Activated CD4-positive, alpha-beta T cell treated with anti-CD3 and anti-CD28 coated beads, Interleukin-2, amount 50 U/mL, for 48 hours (primary cell): ENCODE measurements around the gene HTRA2.
"Not testable (repeated sequence)": the region's sequence is repeated elsewhere in the genome, so short reads cannot be mapped to it uniquely, and the experiment has no call there.

ENCODE experiments used
- DNase-seq, 2 experiments: peaks; one replicate each; pipeline ENCODE4 v3.0.0-alpha.2; 2020

HTRA2 gene

DNA sequence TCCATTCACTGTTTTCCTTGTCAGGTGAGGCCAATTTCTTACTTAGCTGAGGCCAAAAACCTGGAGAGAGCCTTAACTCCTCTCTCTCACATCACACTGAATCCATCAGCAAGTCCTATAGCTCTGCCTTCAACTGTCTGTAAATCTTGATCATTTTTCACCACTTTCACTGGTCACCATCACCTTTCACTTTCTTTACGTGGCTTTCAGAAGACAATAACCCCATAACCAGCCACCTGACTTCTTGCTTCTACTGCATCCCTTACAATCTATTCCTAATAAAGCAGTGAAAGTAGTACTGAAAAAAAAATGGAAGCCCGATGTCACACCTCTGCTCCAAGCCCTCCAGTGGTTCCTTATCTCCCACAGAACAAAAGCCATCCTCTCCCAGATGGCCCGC is 16.3 kb downstream of the HTRA2 start:
- DNase-seq: no peak

GRCh38 chr2:74548285-74548899 is 18.7 kb downstream of the HTRA2 start:
- no peak for DNase-seq

DNA sequence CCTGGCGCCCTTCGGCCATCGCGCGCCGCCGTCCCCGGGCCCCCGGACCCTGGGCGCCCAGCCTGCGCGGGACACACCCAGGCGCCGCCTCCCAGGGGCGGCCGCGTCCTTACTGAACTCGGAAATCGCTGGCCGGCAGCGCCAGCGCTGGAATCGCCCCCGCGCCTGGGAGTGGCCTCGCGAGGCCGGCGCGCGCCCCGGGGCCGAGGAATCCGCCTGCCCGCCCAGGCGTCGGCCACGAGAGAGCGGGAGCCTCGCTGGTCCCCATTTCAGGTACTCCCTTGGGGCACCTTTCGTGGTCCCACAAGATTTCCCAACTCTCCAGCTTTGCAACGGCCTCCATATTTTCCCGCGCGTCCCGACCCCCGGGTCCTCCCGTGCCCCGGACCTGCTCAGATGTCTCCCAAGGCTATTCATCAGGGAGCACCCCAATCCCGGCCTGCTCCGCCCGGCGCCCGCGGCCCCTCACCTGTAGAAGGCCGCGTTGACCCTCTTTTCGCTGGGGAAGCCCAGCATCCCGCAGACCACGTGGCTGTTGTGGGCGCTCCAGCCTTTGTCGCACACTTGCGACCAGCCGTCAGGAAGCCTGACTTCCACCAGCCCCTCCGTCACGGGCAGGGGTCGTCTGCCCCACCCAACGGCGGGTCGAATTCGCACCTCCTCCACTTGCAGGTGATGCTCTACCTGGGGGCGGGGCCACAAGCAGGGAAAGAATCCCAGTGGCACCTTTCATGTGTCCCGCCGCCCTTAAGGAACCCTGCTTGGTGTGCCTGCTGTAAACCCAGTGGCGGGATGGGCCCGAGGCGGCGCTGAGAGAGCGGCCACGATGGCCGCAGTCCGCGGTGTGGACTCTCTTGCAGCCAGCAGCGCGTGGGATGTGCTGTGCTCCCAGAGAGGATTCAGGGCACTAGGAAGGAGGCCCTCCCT is 19.4 kb downstream of the HTRA2 start:
- DNase-seq: peak; percentile 50 to 56

GRCh38 chr2:74550231-74550630 is 20.5 kb downstream of the HTRA2 start:
- no peak for DNase-seq

DNA sequence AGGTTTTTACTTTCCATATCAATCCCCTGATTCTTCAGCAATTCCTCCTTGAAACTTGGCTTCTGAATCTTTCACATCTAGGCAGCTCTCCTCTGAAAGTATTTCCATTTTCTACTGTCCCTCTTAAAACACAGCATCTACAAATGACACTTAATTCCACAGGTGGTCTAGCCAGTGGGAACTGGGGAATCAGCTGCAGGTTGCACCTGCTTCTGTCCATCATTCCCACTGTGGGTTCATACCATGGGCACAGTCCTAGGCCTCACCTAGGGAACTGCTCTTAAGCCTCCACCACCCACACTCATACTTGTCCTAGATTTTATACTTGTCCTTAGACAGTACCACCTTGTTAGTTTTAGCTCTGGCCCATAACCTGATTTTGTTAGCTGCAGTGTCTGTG is 21.8 kb downstream of the HTRA2 start:
- DNase-seq: no peak

- no peak for DNase-seq
Measured at GRCh38 chr2:74551942-74552913, 22.5 kb downstream of the HTRA2 start.

- no peak for DNase-seq
Measured at GRCh38 chr2:74552914-74553811, 23.4 kb downstream of the HTRA2 start.

- DNase-seq: peak; percentile 88 to 89
Measured at GRCh38 chr2:74553892-74554819, 24.4 kb downstream of the HTRA2 start, which contains the start of the genes DOK1 and LOXL3. DOK1 (plus strand) TSS chr2:74554720; CDS start chr2:74554755, 35 bp downstream. LOXL3 (minus strand) TSS chr2:74553942; CDS start chr2:74552634, 1,308 bp downstream.

DNA sequence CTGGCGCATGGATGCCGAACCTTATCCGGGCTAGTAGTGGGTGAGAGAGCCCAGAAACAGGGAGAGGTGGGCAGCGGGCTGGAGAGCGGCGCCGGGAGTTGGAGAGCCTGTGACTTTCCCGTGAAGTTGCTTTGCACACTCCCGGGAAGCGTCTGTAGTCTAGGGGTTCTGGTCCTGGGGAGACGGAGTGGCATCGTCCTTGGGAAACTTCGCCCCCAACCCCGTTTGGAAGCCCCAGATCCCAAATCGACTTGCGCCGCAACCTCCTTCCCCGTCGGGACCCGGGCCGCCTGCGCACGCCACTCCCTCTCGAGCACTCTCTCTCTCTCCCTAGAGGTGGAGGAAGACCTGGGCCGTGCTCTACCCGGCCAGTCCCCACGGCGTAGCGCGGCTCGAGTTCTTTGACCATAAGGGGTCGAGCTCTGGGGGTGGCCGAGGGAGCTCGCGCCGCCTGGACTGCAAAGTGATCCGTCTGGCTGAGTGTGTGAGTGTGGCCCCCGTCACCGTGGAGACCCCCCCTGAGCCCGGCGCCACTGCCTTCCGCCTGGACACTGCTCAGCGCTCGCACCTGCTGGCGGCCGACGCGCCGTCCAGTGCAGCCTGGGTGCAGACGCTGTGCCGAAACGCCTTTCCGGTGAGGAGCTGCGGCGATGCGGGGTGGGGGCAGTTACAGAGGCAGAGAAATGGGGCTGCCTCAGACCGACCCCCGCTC is 25.2 kb downstream of the HTRA2 start:
- DNase-seq: peak; percentile 56 to 62

DNA sequence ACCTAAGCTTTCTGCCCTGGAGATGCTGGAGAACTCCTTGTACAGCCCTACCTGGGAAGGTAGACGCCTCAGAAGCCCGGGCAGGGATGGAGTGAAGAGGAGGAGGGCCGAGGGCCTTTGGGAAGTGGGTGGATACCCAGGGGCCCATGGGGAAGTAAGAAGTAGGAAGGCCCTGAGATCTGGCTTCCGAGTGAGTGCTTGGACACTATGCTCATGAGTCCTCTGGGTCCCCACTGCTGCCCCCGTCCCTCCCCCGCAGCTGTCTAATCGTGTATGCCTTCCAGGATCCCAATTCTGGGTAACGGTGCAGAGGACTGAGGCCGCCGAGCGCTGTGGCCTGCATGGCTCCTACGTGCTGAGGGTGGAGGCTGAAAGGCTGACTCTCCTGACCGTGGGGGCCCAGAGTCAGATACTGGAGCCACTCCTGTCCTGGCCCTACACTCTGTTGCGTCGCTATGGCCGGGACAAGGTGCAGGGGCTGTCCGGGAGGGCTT is 25.9 kb downstream of the HTRA2 start:
- DNase-seq: no peak

DNA sequence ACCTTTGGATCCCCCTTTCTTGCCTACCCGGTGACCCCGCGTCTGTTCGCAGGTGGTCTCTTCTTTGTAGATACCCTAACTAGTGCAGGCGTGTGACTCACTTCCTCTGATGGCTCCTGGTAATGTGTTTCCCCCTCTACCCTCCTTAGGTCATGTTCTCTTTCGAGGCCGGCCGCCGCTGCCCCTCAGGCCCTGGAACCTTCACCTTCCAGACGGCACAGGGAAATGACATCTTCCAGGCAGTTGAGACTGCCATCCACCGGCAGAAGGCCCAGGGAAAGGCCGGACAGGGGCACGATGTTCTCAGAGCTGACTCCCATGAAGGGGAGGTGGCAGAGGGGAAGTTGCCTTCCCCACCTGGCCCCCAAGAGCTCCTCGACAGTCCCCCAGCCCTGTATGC is 26.4 kb downstream of the HTRA2 start:
- DNase-seq: no peak

DNA sequence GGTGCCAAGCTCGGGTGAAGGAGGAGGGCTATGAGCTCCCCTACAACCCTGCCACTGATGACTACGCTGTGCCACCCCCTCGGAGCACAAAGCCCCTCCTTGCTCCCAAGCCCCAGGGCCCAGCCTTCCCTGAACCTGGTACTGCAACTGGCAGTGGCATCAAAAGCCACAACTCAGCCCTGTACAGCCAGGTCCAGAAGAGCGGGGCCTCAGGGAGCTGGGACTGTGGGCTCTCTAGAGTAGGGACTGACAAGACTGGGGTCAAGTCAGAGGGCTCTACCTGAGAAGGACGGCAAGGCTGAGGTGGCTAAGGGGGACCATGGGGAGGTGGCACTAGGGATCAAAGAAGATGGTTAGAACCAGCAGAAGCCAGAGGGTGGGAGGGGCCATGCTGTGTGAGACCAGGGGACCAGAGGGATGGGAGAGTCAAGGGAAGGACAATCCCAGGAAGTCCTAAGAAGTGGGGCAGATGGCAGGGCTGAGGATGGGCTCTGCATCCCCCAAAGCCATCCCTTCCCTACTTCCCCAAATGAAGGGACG is 27.2 kb downstream of the HTRA2 start:
- DNase-seq: no peak

GRCh38 chr2:74558284-74559230 is 28.8 kb downstream of the HTRA2 start:
- no peak for DNase-seq

DNA sequence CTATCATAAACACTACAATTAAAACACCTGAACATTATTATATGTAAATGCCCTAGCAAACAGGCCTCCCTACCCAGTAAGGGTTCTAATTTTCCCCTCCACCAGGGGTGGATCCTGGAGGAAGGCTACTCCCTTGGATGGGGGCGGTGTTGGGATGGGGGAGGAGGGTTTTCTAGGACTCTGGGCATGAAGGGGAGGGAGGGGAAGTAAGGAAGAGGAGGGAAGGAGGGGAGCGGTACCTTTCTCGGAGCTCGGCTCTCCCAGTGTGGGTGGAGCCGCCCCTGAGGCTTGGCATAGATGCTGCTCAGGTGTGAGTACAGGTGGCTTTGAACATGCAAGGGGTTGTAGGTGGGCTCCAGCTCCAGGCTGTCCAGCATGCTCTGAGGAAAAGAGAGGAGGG is 30.2 kb downstream of the HTRA2 start:
- no peak for DNase-seq

- DNase-seq: no peak
Measured at GRCh38 chr2:74560591-74560990, 30.9 kb downstream of the HTRA2 start.

GRCh38 chr2:74561022-74561421 is 31.3 kb downstream of the HTRA2 start:
- not testable (repeated sequence) for DNase-seq

GRCh38 chr2:74562126-74562775 is 32.5 kb downstream of the HTRA2 start:
- no peak for DNase-seq

DNA sequence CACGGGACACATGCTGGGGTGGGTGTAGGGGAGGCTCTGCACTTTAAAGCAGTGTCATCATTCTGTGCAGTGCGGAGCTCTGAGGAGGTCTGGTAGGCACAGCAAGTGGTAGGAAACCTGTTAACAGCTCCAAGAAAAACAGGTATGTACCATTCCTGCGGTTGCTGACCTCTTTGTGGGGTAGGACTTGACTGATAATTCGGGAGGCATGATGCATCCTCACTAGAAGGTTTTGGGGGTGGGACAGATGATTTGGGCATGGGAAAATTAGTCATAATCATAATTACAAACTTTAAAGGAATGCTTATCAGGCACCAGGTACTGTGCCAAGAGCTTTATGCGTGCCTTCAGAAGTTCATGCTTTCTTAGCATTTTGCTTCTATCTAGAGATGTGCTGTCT is 34.5 kb downstream of the HTRA2 start:
- no peak for DNase-seq
